ENCODE results near the gene MOCS1. TPM values are rescaled to one million over a fixed set of nuclear protein-coding genes. Genes with fewer than 3 reads are reported as not detected.

MOCS1 gene
- polyA plus RNA-seq, 2 donors, result 3.8 to 5.9 TPM

DNA sequence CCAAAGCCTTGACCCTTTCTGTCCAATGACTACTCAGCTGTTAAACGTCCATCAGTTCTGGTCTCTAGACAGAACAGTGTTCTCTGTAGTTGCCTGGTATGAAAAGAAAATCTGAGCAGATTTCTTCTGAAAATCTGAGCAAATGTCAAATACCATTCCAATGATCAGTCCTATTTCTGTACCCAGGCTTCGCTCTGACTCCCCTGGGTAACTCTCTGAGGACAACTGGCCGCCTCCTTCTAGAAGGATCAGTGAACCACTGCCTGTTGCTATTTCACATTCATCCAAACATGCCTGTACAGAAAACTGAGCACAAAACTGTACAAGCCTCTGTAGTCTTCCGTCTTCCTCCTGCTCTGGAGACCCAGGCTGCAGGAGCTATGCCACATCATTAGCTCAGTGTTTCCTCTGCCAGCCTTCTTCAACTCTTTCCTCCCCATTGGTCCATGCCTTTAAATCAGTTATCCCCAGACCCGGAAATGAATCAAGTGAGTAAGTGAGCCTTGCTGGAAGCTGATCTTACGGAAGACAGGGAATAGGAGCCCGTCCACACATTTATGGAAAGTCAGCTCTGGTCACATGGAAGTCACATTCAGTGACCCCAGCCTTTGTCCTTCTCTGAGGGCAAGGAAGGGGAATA lies 78.8 kb downstream of the MOCS1 start:
- Histone ChIP-seq H3K36me3 (ENCODE audit: control insufficient read depth in 2 of 2, insufficient read depth in 2 of 2, low read length in 1 of 2) (no peaks in the 10 kb centered on the region), H3K9me3 (ENCODE audit: control insufficient read depth in 2 of 2, insufficient read depth in 1 of 2, low read depth in 1 of 2, low read length in 1 of 2) (no peaks in the 10 kb centered on the region), H3K4me1 (ENCODE audit: control insufficient read depth in 2 of 2, insufficient read depth in 2 of 2, low read length in 1 of 2) (peaks cover 3 to 4% of the 10 kb centered on the region in 2 donors), H3K27ac (ENCODE audit: low read depth in 2 of 2, low read length in 1 of 2) (peak overlapping the region in 1 of 2 donors; percentile 55), H3K4me3 (ENCODE audit: low read depth in 1 of 2, low read length in 2 of 2) (no peak overlapping the region), H3K27me3 (ENCODE audit: control insufficient read depth in 1 of 2, insufficient read depth in 2 of 2, low read length in 2 of 2) (no peaks in the 10 kb centered on the region)
- 76 to 82% methylated on average over 7 of the region's 7 CpGs for WGBS, 2 donors

Other genes with a start within 250 kb of the MOCS1 start
- under 1 TPM; 0.08 to 0.20 TPM for gene KIF6, start 209.1 kb downstream of the MOCS1 start, polyA plus RNA-seq
- gene DAAM2, start 142.1 kb downstream of the MOCS1 start, polyA plus RNA-seq, result 10 to 100 TPM; 10.7 to 11.3 TPM

All from esophagus (tissue), 2 donors.